ENCODE data around the gene PJVK.

Gene PJVK

GRCh38 chr2:178482437-178482836 lies 31.3 kb downstream of the PJVK start:
- no peak for DNase-seq

- DNase-seq: no peak
Measured at GRCh38 chr2:178484245-178485041, 33.3 kb downstream of the PJVK start.

GRCh38 chr2:178485356-178485755 lies 34.2 kb downstream of the PJVK start:
- DNase-seq: no peak

GRCh38 chr2:178491612-178492011 lies 40.4 kb downstream of the PJVK start:
- no peak for DNase-seq

GRCh38 chr2:178496049-178496448 lies 44.9 kb downstream of the PJVK start:
- DNase-seq: no peak

- DNase-seq: no peak
Measured at GRCh38 chr2:178498137-178498536, 47.0 kb downstream of the PJVK start.

- no peak for DNase-seq
Measured at GRCh38 chr2:178499640-178500039, 48.5 kb downstream of the PJVK start.

GRCh38 chr2:178502751-178503150 lies 51.6 kb downstream of the PJVK start:
- no peak for DNase-seq

GRCh38 chr2:178506101-178506500 lies 54.9 kb downstream of the PJVK start:
- no peak for DNase-seq

GRCh38 chr2:178506524-178506923 lies 55.3 kb downstream of the PJVK start:
- no peak for DNase-seq

GRCh38 chr2:178506949-178507348 lies 55.8 kb downstream of the PJVK start:
- DNase-seq: no peak

- DNase-seq: no peak
Measured at GRCh38 chr2:178508646-178509045, 57.5 kb downstream of the PJVK start.

GRCh38 chr2:178510384-178510783 lies 59.2 kb downstream of the PJVK start:
- no peak for DNase-seq
